Ishikawa (cell line): ENCODE results near the gene CYP3A7.

Source experiments
- EGR1 ChIP-seq: IDR thresholded peaks from 2 replicates; pipeline ENCODE4 v1.6.1; 2012
- EP300 ChIP-seq: IDR thresholded peaks from 2 replicates; pipeline ENCODE4 v1.6.1; 2012; ENCODE audit warnings: borderline replicate concordance
- MAX ChIP-seq: IDR thresholded peaks from 2 replicates; pipeline ENCODE4 v1.6.1; 2012
- RAD21 ChIP-seq: IDR thresholded peaks from 2 replicates; pipeline ENCODE4 v1.6.1; 2012; ENCODE audit warnings: low read depth
- TAF1 ChIP-seq: IDR thresholded peaks from 2 replicates; pipeline ENCODE4 v1.6.1; 2012; ENCODE audit warnings: low read depth, mild to moderate bottlenecking
- TCF12 ChIP-seq: IDR thresholded peaks from 2 replicates; pipeline ENCODE4 v1.6.1; 2012; ENCODE audit warnings: low read depth
- TEAD4 ChIP-seq: IDR thresholded peaks from 2 replicates; pipeline ENCODE4 v1.6.1; 2012

GRCh38 chr7:99767662-99768061, 32.7 kb upstream of the CYP3A7 start:
- TF ChIP-seq EP300, result no peak
- no peak for TF ChIP-seq TCF12
- no peak for TF ChIP-seq MAX
- no peak for TF ChIP-seq TAF1
- TF ChIP-seq TEAD4, result no peak
- no peak for TF ChIP-seq EGR1
- TF ChIP-seq RAD21, result no peak
